DOHH2 (cell line): ENCODE results near the gene TMA7.

Experiments
- EZH2phosphoT487 ChIP-seq: fragments of 200-600 bp; sonication (generic); IDR thresholded peaks from 2 replicates; pipeline ENCODE4 v1.6.1; 2017; ENCODE audit warnings: borderline replicate concordance, mild to moderate bottlenecking, antibody characterized with exemption, low read length, moderate library complexity, mixed read lengths
- TF ChIP-seq, protein P1 (sequence below): fragments of 200-600 bp; sonication (generic); IDR thresholded peaks from one replicate; pipeline ENCODE4 v1.5.1; 2014; ENCODE audit warnings: antibody characterized with exemption, mild to moderate bottlenecking, low read depth, low read length; ENCODE audit not compliant: poor library complexity, severe bottlenecking

- TF ChIP-seq, protein P1, sequence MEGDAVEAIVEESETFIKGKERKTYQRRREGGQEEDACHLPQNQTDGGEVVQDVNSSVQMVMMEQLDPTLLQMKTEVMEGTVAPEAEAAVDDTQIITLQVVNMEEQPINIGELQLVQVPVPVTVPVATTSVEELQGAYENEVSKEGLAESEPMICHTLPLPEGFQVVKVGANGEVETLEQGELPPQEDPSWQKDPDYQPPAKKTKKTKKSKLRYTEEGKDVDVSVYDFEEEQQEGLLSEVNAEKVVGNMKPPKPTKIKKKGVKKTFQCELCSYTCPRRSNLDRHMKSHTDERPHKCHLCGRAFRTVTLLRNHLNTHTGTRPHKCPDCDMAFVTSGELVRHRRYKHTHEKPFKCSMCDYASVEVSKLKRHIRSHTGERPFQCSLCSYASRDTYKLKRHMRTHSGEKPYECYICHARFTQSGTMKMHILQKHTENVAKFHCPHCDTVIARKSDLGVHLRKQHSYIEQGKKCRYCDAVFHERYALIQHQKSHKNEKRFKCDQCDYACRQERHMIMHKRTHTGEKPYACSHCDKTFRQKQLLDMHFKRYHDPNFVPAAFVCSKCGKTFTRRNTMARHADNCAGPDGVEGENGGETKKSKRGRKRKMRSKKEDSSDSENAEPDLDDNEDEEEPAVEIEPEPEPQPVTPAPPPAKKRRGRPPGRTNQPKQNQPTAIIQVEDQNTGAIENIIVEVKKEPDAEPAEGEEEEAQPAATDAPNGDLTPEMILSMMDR, result no peak
- no peak for TF ChIP-seq EZH2phosphoT487
Observed at GRCh38 chr3:48446043-48446424, 6.0 kb downstream of the TMA7 start.
